GM12878 (cell line): Measurements from ENCODE around the gene GATA2. TPM values are rescaled to one million over a fixed set of nuclear protein-coding genes. Genes with fewer than 3 reads are reported as not detected.

ENCODE experiments used
- ATAC-seq: fragments of 200-7000 bp; cut with Tn5 transposase; 3 replicates; pipeline ENCODE4 v1.9.1; 2020; ENCODE audit warnings: mild to moderate bottlenecking, moderate library complexity
- BruUV-seq: library from RNA; stranded (reverse); fragments of 400-500 nt; replicated peaks from 2 replicates; lab custom pipeline; 2021; lab: Mats Ljungman, UMichigan
- CTCF ChIA-PET: fragments of 300-600 bp; sonication (Branson Sonifier 250); formaldehyde crosslinking; extraction: SDS; loops from one replicate; lab custom pipeline; 2021; ENCODE audit warnings: inconsistent platforms; lab: Yijun Ruan, JAX
- POLR2A ChIA-PET: fragments of 350-600 bp; formaldehyde crosslinking; extraction: SDS; loops from one replicate; lab custom pipeline; 2021; ENCODE audit warnings: inconsistent platforms; lab: Charles Lee
- RAD21 ChIA-PET: fragments of 300-600 bp; sonication (Branson Sonifier 250); formaldehyde crosslinking; loops from one replicate; lab custom pipeline; 2023; ENCODE audit warnings: antibody characterized with exemption; ENCODE audit not compliant: unreplicated experiment; lab: Charles Lee
- SMC1A ChIA-PET: fragments of 300-600 bp; sonication (Branson Sonifier 250); formaldehyde crosslinking; loops from one replicate; lab custom pipeline; 2023; ENCODE audit not compliant: unreplicated experiment, uncharacterized antibody; lab: Charles Lee
- DNase-seq: peaks from one replicate; pipeline ENCODE4 v3.0.0-alpha.2; 2011; ENCODE audit warnings: low read depth, low spot score
- FAIRE-seq: peaks from 3 replicates; lab custom pipeline; 2011; peaks lifted over from hg19 to GRCh38; lab: Jason Lieb, UNC
- H2AFZ ChIP-seq: 2 replicates; pipeline ENCODE4 v1.6.0; 2011; ENCODE audit warnings: low read depth, low read length, control low read depth; ENCODE audit not compliant: control insufficient read depth
- H3K27ac ChIP-seq: 2 replicates; pipeline ENCODE4 v1.5.1; 2011; ENCODE audit warnings: control low read depth; ENCODE audit not compliant: control insufficient read depth, insufficient read depth
- H3K27me3 ChIP-seq, 2 experiments: replicated peaks in 1 of 2; 2 replicates each; pipeline versions ENCODE4 v1.6.0 to v1.6.1; 2011; ENCODE audit warnings: low read length in 1 of 2; ENCODE audit not compliant: control insufficient read depth in 2 of 2, insufficient read depth in 2 of 2
- H3K36me3 ChIP-seq, 2 experiments: 2 replicates each; pipeline ENCODE4 v1.5.1; 2011; ENCODE audit warnings: low read length in 1 of 2; ENCODE audit not compliant: control insufficient read depth in 2 of 2, insufficient read depth in 2 of 2
- H3K4me1 ChIP-seq: 2 replicates; pipeline ENCODE4 v1.6.1; 2011; ENCODE audit warnings: mild to moderate bottlenecking, low read length, moderate library complexity, mixed read lengths; ENCODE audit not compliant: control insufficient read depth, insufficient read depth
- H3K4me2 ChIP-seq: 2 replicates; pipeline ENCODE4 v1.6.0; 2011; ENCODE audit warnings: control low read depth; ENCODE audit not compliant: control insufficient read depth, insufficient read depth
- H3K4me3 ChIP-seq: fragments of 200-600 bp; sonication (generic); 2 replicates; pipeline ENCODE4 v1.5.1; 2016
- H3K79me2 ChIP-seq: 2 replicates; pipeline ENCODE4 v1.6.0; 2011; ENCODE audit warnings: low read length; ENCODE audit not compliant: control insufficient read depth, insufficient read depth
- H3K9ac ChIP-seq: 2 replicates; pipeline ENCODE4 v1.8.0; 2011; ENCODE audit warnings: low read length, control low read depth, mixed read lengths; ENCODE audit not compliant: control insufficient read depth, insufficient read depth
- H3K9me3 ChIP-seq: replicated peaks from 3 replicates; pipeline ENCODE4 v1.5.1; 2011; ENCODE audit warnings: mild to moderate bottlenecking, low read length; ENCODE audit not compliant: control insufficient read depth, insufficient read depth
- H4K20me1 ChIP-seq: 2 replicates; pipeline ENCODE4 v1.6.0; 2011; ENCODE audit not compliant: control insufficient read depth, insufficient read depth
- CEBPB ChIP-seq, 2 experiments: fragments of 150-350 bp in 1 of 2; IDR thresholded peaks; 2 replicates each; pipeline ENCODE4 v1.6.1; 2012 to 2014; ENCODE audit warnings: low read depth in 2 of 2, low read length in 2 of 2, borderline replicate concordance in 1 of 2, inconsistent platforms in 1 of 2
- EGR1 ChIP-seq, 2 experiments: IDR thresholded peaks; 1 replicate in 1 of 2; 2 replicates in 1 of 2; pipeline ENCODE4 v1.6.1; 2011 to 2012; ENCODE audit warnings: low read depth in 2 of 2, low read length in 2 of 2, borderline replicate concordance in 1 of 2, mild to moderate bottlenecking in 1 of 2, moderate library complexity in 1 of 2
- IRF4 ChIP-seq: IDR thresholded peaks from 2 replicates; pipeline ENCODE4 v1.6.1; 2011; ENCODE audit warnings: low read depth, low read length
- RAD21 ChIP-seq: IDR thresholded peaks from 2 replicates; pipeline ENCODE4 v1.6.1; 2011; ENCODE audit warnings: mild to moderate bottlenecking, low read depth, low read length, moderate library complexity; ENCODE audit not compliant: insufficient read depth
- RUNX3 ChIP-seq: IDR thresholded peaks from 2 replicates; pipeline ENCODE4 v1.6.1; 2012; ENCODE audit warnings: low read length, inconsistent platforms
- SREBF1 ChIP-seq: IDR thresholded peaks from 2 replicates; pipeline ENCODE4 v1.6.1; 2012; ENCODE audit warnings: mild to moderate bottlenecking, low read length
- SRF ChIP-seq, 2 experiments: IDR thresholded peaks; 2 replicates each; pipeline ENCODE4 v1.6.1; 2011; ENCODE audit warnings: low read depth in 2 of 2, low read length in 2 of 2, mild to moderate bottlenecking in 1 of 2, moderate library complexity in 1 of 2
- WRNIP1 ChIP-seq: IDR thresholded peaks from 2 replicates; pipeline ENCODE4 v1.6.1; 2011; ENCODE audit warnings: low read depth, low read length, improper control_type of control experiment, borderline replicate concordance
- YBX1 ChIP-seq: fragments of 450-650 bp; IDR thresholded peaks from 2 replicates; pipeline ENCODE4 v1.6.1; 2016; ENCODE audit warnings: antibody characterized with exemption
- ZBED1 ChIP-seq: IDR thresholded peaks from 2 replicates; pipeline ENCODE4 v1.6.1; 2016; ENCODE audit warnings: borderline replicate concordance
- ZSCAN29 ChIP-seq: fragments of 450-650 bp; IDR thresholded peaks from 2 replicates; pipeline ENCODE4 v1.6.1; 2017; ENCODE audit warnings: mild to moderate bottlenecking, moderate library complexity
- WGBS: methylation state at CpG from one replicate; pipeline ENCODE4 v1.1.6; 2016; ENCODE audit warnings: low lambda C conversion rate; ENCODE audit not compliant: insufficient replicate concordance, insufficient coverage; ENCODE audit errors: missing lambda C conversion rate; 5-methylcytosine and 5-hydroxymethylcytosine counted together
- in situ Hi-C: fragments of 300-500 bp; cut with MboI; formaldehyde crosslinking; loops from 9 replicates; pipeline ENCODE4 v1.14.3; 2018; ENCODE audit warnings: mixed read lengths
- intact Hi-C: fragments of 100-400 bp; cut with micrococcal nuclease; formaldehyde crosslinking; loops from one replicate; pipeline ENCODE4 v1.14.2; 2022; ENCODE audit not compliant: unreplicated experiment
- polyA plus RNA-seq, 11 experiments: library from polyadenylated mRNA; depleted of rRNA in 4 of 11; unstranded in 6 of 11; stranded (reverse) in 5 of 11; fragments of >200 nt; fragmentation: Nextera tagmentation in 4 of 11; fragmentation: Illumina TruSeq in 1 of 11; extraction: Ambion mirVana in 4 of 11; extraction: Trizol in 1 of 11; gene quantifications; 1 replicate in 1 of 11; 2 replicates in 10 of 11; pipeline versions ENCODE4 v1.2.1 to v1.2.3, GENCODE V29; 2011 to 2016; ENCODE audit warnings: inconsistent platforms in 2 of 11, missing spikeins in 2 of 11, low read depth in 1 of 11
- total RNA-seq, 4 experiments: library from RNA; depleted of rRNA in 3 of 4; stranded (reverse); fragments of >200 nt in 3 of 4; fragmentation: Illumina TruSeq in 1 of 4; extraction: Trizol in 1 of 4; gene quantifications; 2 replicates each; pipeline versions ENCODE4 v1.2.1 to v1.2.3, GENCODE V29; 2013 to 2021
- TF ChIP-seq, protein P1 (sequence below): IDR thresholded peaks from 2 replicates; pipeline ENCODE4 v1.6.1; 2011; ENCODE audit warnings: mild to moderate bottlenecking, low read depth, low read length, moderate library complexity; ENCODE audit not compliant: insufficient replicate concordance
- TF ChIP-seq, protein P2 (sequence below): fragments of 450-650 bp; IDR thresholded peaks from 2 replicates; pipeline ENCODE4 v1.6.1; 2017; ENCODE audit warnings: antibody characterized with exemption, mild to moderate bottlenecking, moderate library complexity

The GATA2 gene
- total and polyA plus RNA-seq, 10 of the 15 experiments (the other 5 are each of a cell fraction or from before 2014, with no cell fraction given), result 0.56 TPM; not detected in 9

- Histone ChIP-seq H3K4me2 (no peak overlapping the region), H3K9ac (no peak overlapping the region), H2AFZ (no peak overlapping the region), H3K4me1 (no peaks in the 10 kb centered on the region; the same call in 1 of the 2 replicates), H4K20me1 (no peaks in the 10 kb centered on the region), H3K27me3 (peaks cover 0 to 3% of the 10 kb centered on the region in 2 experiments; a peak in 3 of 4 replicates), H3K4me3 (no peak overlapping the region), H3K79me2 (no peaks in the 10 kb centered on the region), H3K27ac (no peak overlapping the region), H3K36me3 (no peaks in the 10 kb centered on the region), H3K9me3 (no peaks in the 10 kb centered on the region)
- DNase-seq (no peak), FAIRE-seq (no peak), ATAC-seq (no peak)
- CTCF ChIA-PET, result no interaction called here
- RAD21 ChIA-PET, result no interaction called here
- BruUV-seq, result no TSS peak
- POLR2A ChIA-PET, result no interaction called here
- in situ Hi-C loops, result no loop called here
- intact Hi-C loops, result no loop called here
- SMC1A ChIA-PET, result no interaction called here
- 48% methylated on average over 2 of the region's 2 CpGs for WGBS
- TF ChIP-seq RAD21 (no peak), IRF4 (no peak), RUNX3 (no peak), ZSCAN29 (no peak)
These were observed 21.9 kb downstream of the GATA2 start for GRCh38 chr3:128471110-128471509.

DNA sequence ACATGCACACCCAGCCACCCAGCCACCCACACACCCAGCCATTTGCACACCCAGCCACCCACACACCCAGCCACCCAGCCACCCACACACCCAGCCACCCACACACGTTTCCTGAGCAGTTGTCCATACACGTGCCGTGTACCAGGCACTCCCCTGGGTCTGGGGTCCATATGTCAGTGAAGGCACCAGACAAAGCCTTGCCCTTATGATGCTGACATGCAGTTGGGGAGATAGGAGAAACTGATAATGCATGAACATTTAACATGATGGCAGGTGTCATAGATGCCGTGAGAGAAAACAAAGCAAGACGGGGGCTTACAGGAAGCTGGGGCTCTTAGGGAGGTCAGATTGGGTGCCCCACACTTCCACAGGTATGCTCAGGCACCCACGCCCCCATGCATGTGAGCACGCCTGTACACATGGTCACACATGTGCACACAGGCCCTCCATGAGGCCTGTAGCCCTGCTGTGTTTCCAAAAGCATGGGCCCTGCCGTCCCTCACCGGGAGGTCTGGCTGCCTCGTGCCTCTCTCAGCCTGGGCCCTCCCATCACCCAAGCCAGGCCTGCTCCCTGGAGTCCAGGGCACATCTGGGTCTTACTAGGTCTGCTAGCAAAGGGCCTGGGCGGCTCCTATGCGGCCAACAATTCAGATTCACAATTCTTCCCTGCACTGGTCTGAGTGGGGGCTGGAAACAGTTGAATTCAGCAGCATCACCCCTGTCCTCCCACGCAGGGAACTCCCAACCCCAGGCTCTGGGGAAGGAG is 22.7 kb downstream of the GATA2 start:
- Histone ChIP-seq H3K79me2 (no peaks in the 10 kb centered on the region), H2AFZ (no peak overlapping the region), H3K36me3 (no peaks in the 10 kb centered on the region), H3K9ac (no peak overlapping the region), H3K4me3 (no peak overlapping the region), H3K4me2 (no peak overlapping the region), H3K9me3 (no peaks in the 10 kb centered on the region), H4K20me1 (no peaks in the 10 kb centered on the region), H3K27ac (no peak overlapping the region), H3K27me3 (peaks cover 0 to 3% of the 10 kb centered on the region in 2 experiments; a peak in 3 of 4 replicates), H3K4me1 (no peaks in the 10 kb centered on the region; the same call in 1 of the 2 replicates)
- WGBS, result 25% methylated on average over 13 of the region's 13 CpGs
- TF ChIP-seq EGR1 (IDR thresholded peaks at IDR 0.05; ENCODE audit: borderline replicate concordance in 1 of 2, low read depth in 2 of 2, low read length in 2 of 2) (0 out of 3 replicates have a peak, but pooled peaks of 1 of the 2 experiments have one; percentile 9), CEBPB (IDR thresholded peaks at IDR 0.05; ENCODE audit: borderline replicate concordance in 1 of 2, low read depth in 2 of 2, low read length in 2 of 2) (no peak), SREBF1 (no peak), ZBED1 (no peak), WRNIP1 (no peak), SRF (IDR thresholded peaks at IDR 0.05; ENCODE audit: low read depth in 2 of 2, low read length in 2 of 2) (no peak), YBX1 (no peak)
- TF ChIP-seq, protein P1, sequence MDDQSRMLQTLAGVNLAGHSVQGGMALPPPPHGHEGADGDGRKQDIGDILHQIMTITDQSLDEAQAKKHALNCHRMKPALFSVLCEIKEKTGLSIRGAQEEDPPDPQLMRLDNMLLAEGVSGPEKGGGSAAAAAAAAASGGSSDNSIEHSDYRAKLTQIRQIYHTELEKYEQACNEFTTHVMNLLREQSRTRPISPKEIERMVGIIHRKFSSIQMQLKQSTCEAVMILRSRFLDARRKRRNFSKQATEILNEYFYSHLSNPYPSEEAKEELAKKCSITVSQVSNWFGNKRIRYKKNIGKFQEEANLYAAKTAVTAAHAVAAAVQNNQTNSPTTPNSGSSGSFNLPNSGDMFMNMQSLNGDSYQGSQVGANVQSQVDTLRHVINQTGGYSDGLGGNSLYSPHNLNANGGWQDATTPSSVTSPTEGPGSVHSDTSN, result no peak
- TF ChIP-seq, protein P2, sequence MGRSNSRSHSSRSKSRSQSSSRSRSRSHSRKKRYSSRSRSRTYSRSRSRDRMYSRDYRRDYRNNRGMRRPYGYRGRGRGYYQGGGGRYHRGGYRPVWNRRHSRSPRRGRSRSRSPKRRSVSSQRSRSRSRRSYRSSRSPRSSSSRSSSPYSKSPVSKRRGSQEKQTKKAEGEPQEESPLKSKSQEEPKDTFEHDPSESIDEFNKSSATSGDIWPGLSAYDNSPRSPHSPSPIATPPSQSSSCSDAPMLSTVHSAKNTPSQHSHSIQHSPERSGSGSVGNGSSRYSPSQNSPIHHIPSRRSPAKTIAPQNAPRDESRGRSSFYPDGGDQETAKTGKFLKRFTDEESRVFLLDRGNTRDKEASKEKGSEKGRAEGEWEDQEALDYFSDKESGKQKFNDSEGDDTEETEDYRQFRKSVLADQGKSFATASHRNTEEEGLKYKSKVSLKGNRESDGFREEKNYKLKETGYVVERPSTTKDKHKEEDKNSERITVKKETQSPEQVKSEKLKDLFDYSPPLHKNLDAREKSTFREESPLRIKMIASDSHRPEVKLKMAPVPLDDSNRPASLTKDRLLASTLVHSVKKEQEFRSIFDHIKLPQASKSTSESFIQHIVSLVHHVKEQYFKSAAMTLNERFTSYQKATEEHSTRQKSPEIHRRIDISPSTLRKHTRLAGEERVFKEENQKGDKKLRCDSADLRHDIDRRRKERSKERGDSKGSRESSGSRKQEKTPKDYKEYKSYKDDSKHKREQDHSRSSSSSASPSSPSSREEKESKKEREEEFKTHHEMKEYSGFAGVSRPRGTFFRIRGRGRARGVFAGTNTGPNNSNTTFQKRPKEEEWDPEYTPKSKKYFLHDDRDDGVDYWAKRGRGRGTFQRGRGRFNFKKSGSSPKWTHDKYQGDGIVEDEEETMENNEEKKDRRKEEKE, result no peak
- ChIA-PET CTCF (no interaction called here), SMC1A (no interaction called here), POLR2A (no interaction called here), RAD21 (no interaction called here)
- in situ Hi-C loops (no loop called here), intact Hi-C loops (no loop called here)
- DNase-seq, result no peak
- no peak for FAIRE-seq
- no TSS peak for BruUV-seq
- ATAC-seq, result no peak
